WTC11 (cell line): ENCODE measurements around the gene SPDEF.

Experiments
- CREB1 ChIP-seq: sonication (generic); formaldehyde crosslinking; IDR thresholded peaks from 2 replicates; pipeline ENCODE4 v1.8.0; 2023; ENCODE audit warnings: mild to moderate bottlenecking, missing genetic modification reagents
- FOXP1 ChIP-seq: sonication (generic); formaldehyde crosslinking; IDR thresholded peaks from 2 replicates; pipeline ENCODE4 v1.8.0; 2022; ENCODE audit warnings: missing genetic modification reagents, mild to moderate bottlenecking, moderate library complexity, borderline replicate concordance
- GTF2I ChIP-seq: fragments of 250-450 bp; sonication (Bioruptor Pico); conservative IDR thresholded peaks from 2 replicates; pipeline ENCODE4 v1.4.0; 2021; ENCODE audit warnings: mild to moderate bottlenecking
- JUN ChIP-seq: sonication (generic); formaldehyde crosslinking; IDR thresholded peaks from 2 replicates; pipeline ENCODE4 v1.8.0; 2023; ENCODE audit warnings: mild to moderate bottlenecking, missing genetic modification reagents
- NR2C2 ChIP-seq: sonication (generic); formaldehyde crosslinking; IDR thresholded peaks from 2 replicates; pipeline ENCODE4 v1.8.0; 2022; ENCODE audit warnings: mild to moderate bottlenecking, missing genetic modification reagents
- TF ChIP-seq, protein P1 (sequence below): sonication (generic); formaldehyde crosslinking; IDR thresholded peaks from 2 replicates; pipeline ENCODE4 v1.8.0; 2022; ENCODE audit warnings: mild to moderate bottlenecking, missing genetic modification reagents
- TF ChIP-seq, protein P2 (sequence below): sonication (generic); formaldehyde crosslinking; IDR thresholded peaks from 2 replicates; pipeline ENCODE4 v1.8.1; 2023; ENCODE audit warnings: mild to moderate bottlenecking, missing genetic modification reagents, moderate library complexity
- TF ChIP-seq, protein P3 (sequence below): sonication (generic); formaldehyde crosslinking; IDR thresholded peaks from 2 replicates; pipeline ENCODE4 v1.8.0; 2022; ENCODE audit warnings: mild to moderate bottlenecking, missing genetic modification reagents
- TF ChIP-seq, protein P4 (sequence below): sonication (generic); formaldehyde crosslinking; IDR thresholded peaks from 2 replicates; pipeline ENCODE4 v1.8.1; 2023; ENCODE audit warnings: mild to moderate bottlenecking, missing genetic modification reagents
- TF ChIP-seq, protein P5 (sequence below): fragments of 200-600 bp; IDR thresholded peaks from 2 replicates; pipeline ENCODE4 v1.8.0; 2022; ENCODE audit warnings: antibody characterized with exemption

DNA sequence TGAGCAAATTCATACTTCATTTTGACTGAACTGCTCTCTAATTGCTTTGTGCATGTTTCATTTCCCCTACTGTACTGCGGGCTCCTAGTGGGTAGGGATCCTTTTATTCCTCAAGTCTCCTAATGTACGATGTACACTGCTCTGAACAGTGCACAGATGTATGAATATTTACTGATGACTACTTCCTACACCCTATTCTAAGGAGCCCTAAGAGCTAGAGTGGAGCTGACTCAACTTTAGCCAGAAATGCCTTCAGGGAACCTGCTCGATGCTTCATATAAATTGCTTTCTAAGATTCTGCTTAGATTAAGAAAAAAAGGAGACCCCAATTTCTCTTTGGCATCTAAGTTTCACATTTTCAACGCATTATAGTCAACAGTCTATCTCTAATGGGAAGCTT is 47.6 kb upstream of the SPDEF start:
- TF ChIP-seq CREB1 (CRISPR knock-in tag) (no peak), FOXP1 (CRISPR knock-in tag) (no peak), JUN (CRISPR knock-in tag) (no peak), GTF2I (CRISPR knock-in tag) (no peak), NR2C2 (CRISPR knock-in tag) (no peak)
- TF ChIP-seq, protein P1, sequence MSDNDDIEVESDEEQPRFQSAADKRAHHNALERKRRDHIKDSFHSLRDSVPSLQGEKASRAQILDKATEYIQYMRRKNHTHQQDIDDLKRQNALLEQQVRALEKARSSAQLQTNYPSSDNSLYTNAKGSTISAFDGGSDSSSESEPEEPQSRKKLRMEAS (CRISPR knock-in tag), result no peak
- TF ChIP-seq, protein P2, sequence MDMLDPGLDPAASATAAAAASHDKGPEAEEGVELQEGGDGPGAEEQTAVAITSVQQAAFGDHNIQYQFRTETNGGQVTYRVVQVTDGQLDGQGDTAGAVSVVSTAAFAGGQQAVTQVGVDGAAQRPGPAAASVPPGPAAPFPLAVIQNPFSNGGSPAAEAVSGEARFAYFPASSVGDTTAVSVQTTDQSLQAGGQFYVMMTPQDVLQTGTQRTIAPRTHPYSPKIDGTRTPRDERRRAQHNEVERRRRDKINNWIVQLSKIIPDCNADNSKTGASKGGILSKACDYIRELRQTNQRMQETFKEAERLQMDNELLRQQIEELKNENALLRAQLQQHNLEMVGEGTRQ (CRISPR knock-in tag), result no peak
- TF ChIP-seq, protein P3, sequence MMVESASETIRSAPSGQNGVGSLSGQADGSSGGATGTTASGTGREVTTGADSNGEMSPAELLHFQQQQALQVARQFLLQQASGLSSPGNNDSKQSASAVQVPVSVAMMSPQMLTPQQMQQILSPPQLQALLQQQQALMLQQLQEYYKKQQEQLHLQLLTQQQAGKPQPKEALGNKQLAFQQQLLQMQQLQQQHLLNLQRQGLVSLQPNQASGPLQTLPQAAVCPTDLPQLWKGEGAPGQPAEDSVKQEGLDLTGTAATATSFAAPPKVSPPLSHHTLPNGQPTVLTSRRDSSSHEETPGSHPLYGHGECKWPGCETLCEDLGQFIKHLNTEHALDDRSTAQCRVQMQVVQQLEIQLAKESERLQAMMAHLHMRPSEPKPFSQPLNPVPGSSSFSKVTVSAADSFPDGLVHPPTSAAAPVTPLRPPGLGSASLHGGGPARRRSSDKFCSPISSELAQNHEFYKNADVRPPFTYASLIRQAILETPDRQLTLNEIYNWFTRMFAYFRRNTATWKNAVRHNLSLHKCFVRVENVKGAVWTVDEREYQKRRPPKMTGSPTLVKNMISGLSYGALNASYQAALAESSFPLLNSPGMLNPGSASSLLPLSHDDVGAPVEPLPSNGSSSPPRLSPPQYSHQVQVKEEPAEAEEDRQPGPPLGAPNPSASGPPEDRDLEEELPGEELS (CRISPR knock-in tag), result no peak
- TF ChIP-seq, protein P4, sequence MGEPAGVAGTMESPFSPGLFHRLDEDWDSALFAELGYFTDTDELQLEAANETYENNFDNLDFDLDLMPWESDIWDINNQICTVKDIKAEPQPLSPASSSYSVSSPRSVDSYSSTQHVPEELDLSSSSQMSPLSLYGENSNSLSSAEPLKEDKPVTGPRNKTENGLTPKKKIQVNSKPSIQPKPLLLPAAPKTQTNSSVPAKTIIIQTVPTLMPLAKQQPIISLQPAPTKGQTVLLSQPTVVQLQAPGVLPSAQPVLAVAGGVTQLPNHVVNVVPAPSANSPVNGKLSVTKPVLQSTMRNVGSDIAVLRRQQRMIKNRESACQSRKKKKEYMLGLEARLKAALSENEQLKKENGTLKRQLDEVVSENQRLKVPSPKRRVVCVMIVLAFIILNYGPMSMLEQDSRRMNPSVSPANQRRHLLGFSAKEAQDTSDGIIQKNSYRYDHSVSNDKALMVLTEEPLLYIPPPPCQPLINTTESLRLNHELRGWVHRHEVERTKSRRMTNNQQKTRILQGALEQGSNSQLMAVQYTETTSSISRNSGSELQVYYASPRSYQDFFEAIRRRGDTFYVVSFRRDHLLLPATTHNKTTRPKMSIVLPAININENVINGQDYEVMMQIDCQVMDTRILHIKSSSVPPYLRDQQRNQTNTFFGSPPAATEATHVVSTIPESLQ, result no peak
- TF ChIP-seq, protein P5, sequence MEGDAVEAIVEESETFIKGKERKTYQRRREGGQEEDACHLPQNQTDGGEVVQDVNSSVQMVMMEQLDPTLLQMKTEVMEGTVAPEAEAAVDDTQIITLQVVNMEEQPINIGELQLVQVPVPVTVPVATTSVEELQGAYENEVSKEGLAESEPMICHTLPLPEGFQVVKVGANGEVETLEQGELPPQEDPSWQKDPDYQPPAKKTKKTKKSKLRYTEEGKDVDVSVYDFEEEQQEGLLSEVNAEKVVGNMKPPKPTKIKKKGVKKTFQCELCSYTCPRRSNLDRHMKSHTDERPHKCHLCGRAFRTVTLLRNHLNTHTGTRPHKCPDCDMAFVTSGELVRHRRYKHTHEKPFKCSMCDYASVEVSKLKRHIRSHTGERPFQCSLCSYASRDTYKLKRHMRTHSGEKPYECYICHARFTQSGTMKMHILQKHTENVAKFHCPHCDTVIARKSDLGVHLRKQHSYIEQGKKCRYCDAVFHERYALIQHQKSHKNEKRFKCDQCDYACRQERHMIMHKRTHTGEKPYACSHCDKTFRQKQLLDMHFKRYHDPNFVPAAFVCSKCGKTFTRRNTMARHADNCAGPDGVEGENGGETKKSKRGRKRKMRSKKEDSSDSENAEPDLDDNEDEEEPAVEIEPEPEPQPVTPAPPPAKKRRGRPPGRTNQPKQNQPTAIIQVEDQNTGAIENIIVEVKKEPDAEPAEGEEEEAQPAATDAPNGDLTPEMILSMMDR, result no peak
